ELF-1 (cell line): ENCODE data around the gene TCIRG1.

Experiments
- DNase-seq: peaks from one replicate; pipeline ENCODE4 v3.0.0-alpha.2; 2016; ENCODE audit warnings: low read depth, low spot score

Gene TCIRG1

GRCh38 chr11:68016904-68017817 lies 21.7 kb upstream of the TCIRG1 start:
- peak; percentile 34 for DNase-seq

GRCh38 chr11:68017980-68018729 lies 20.7 kb upstream of the TCIRG1 start:
- DNase-seq: no peak

GRCh38 chr11:68018730-68019190 lies 20.1 kb upstream of the TCIRG1 start:
- DNase-seq: no peak

GRCh38 chr11:68019486-68019885 lies 19.3 kb upstream of the TCIRG1 start:
- DNase-seq: no peak

- no peak for DNase-seq
Measured at GRCh38 chr11:68020575-68020974, 18.2 kb upstream of the TCIRG1 start.

GRCh38 chr11:68021167-68021787 lies 17.5 kb upstream of the TCIRG1 start:
- peak; percentile 58 for DNase-seq

GRCh38 chr11:68022531-68022930 lies 16.3 kb upstream of the TCIRG1 start:
- DNase-seq: no peak

- DNase-seq: no peak
Measured at GRCh38 chr11:68024508-68024907, 14.3 kb upstream of the TCIRG1 start.

- DNase-seq: no peak
Measured at GRCh38 chr11:68025047-68025446, 13.8 kb upstream of the TCIRG1 start.

- DNase-seq: no peak
Measured at GRCh38 chr11:68026391-68027105, 12.3 kb upstream of the TCIRG1 start.

- no peak for DNase-seq
Measured at GRCh38 chr11:68027667-68028066, 11.2 kb upstream of the TCIRG1 start.

GRCh38 chr11:68028802-68029545 lies 9.9 kb upstream of the TCIRG1 start:
- DNase-seq: no peak

- DNase-seq: peak; percentile 100
Measured at GRCh38 chr11:68030318-68031143, 8.3 kb upstream of the TCIRG1 start, which contains the start of gene NDUFS8. Gene NDUFS8 (plus strand): TSS chr11:68030681. CDS start chr11:68032152, 1,471 bp downstream.

- DNase-seq: no peak
Measured at GRCh38 chr11:68031144-68031464, 7.7 kb upstream of the TCIRG1 start.

GRCh38 chr11:68032003-68032402 lies 6.8 kb upstream of the TCIRG1 start:
- DNase-seq: no peak

- no peak for DNase-seq
Measured at GRCh38 chr11:68032997-68033707, 5.7 kb upstream of the TCIRG1 start.

GRCh38 chr11:68033708-68034045 lies 5.1 kb upstream of the TCIRG1 start:
- no peak for DNase-seq

- no peak for DNase-seq
Measured at GRCh38 chr11:68035266-68035876, 3.5 kb upstream of the TCIRG1 start.

GRCh38 chr11:68036141-68036716 lies 2.6 kb upstream of the TCIRG1 start:
- no peak for DNase-seq
